Epithelial cell of esophagus (primary cell): Measurements from ENCODE around the gene NHSL1.
A peak's percentile ranks its signal among the peaks of the same experiment; 100 is the strongest.

Experiments
- DNase-seq: peaks from one replicate; pipeline ENCODE4 v3.0.0; 2010; ENCODE audit warnings: low read depth
- H3K4me3 ChIP-seq: 2 replicates; pipeline ENCODE4 v1.5.1; 2011; ENCODE audit warnings: mild to moderate bottlenecking, low read length, control low read depth
- CTCF ChIP-seq: IDR thresholded peaks from 2 replicates; pipeline ENCODE4 v1.5.1; 2011; ENCODE audit warnings: low read depth, mild to moderate bottlenecking, low read length, control low read depth, inconsistent platforms; ENCODE audit not compliant: insufficient read depth; ENCODE audit errors: missing control alignments

The NHSL1 gene

GRCh38 chr6:138482816-138483215 is 16.5 kb downstream of the NHSL1 start:
- no peak overlapping the region for H3K4me3 ChIP-seq
- DNase-seq, result no peak
- TF ChIP-seq CTCF, result no peak

GRCh38 chr6:138480279-138480949 is 18.9 kb downstream of the NHSL1 start:
- no peak for TF ChIP-seq CTCF
- DNase-seq, result no peak
- H3K4me3 ChIP-seq, result no peak overlapping the region

GRCh38 chr6:138477913-138478539 is 21.3 kb downstream of the NHSL1 start:
- no peak for DNase-seq
- no peak for TF ChIP-seq CTCF
- no peak overlapping the region for H3K4me3 ChIP-seq

- H3K4me3 ChIP-seq, result no peak overlapping the region
- TF ChIP-seq CTCF, result no peak
- no peak for DNase-seq
Measured at GRCh38 chr6:138476116-138476515, 23.2 kb downstream of the NHSL1 start.

- no peak for TF ChIP-seq CTCF
- no peak overlapping the region for H3K4me3 ChIP-seq
- no peak for DNase-seq
Measured at GRCh38 chr6:138473144-138473543, 26.1 kb downstream of the NHSL1 start.

- H3K4me3 ChIP-seq, result no peak overlapping the region
- DNase-seq, result peak; percentile 89
- TF ChIP-seq CTCF, result no peak
Measured at GRCh38 chr6:138468320-138469015, 30.8 kb downstream of the NHSL1 start.
